GF-D8 (cell line): Measurements from ENCODE around the gene CCDC191.

ENCODE experiments used
- DNase-seq: peaks from one replicate; lab custom pipeline; 2025; lab: John Stamatoyannopoulos, UW

CCDC191 gene

GRCh38 chr3:113954091-113954685 lies 102.1 kb downstream of the CCDC191 start:
- no peak for DNase-seq

- peak; percentile 22 for DNase-seq
Measured at GRCh38 chr3:113953677-113954076, 102.6 kb downstream of the CCDC191 start.

- no peak for DNase-seq
Measured at GRCh38 chr3:113952921-113953320, 103.4 kb downstream of the CCDC191 start.

GRCh38 chr3:113948015-113948917 lies 108.1 kb downstream of the CCDC191 start:
- DNase-seq, result no peak

GRCh38 chr3:113947372-113948014 lies 108.8 kb downstream of the CCDC191 start, which contains the start of gene ZDHHC23:
Gene ZDHHC23, plus strand, starts transcription at chr3:113948013. Its CDS starts 790 bp downstream, at chr3:113948803.
- DNase-seq, result no peak

- DNase-seq, result no peak
Measured at GRCh38 chr3:113946831-113947230, 109.5 kb downstream of the CCDC191 start.

GRCh38 chr3:113927556-113927955 lies 128.8 kb downstream of the CCDC191 start:
- no peak for DNase-seq

GRCh38 chr3:113914646-113915045 lies 141.7 kb downstream of the CCDC191 start:
- no peak for DNase-seq
